HK-2 (cell line): Measurements from ENCODE around the gene KCTD7.
"Not testable (repeated sequence)": the region's sequence is repeated elsewhere in the genome, so short reads cannot be mapped to it uniquely, and the experiment has no call there.

Experiments used
- DNase-seq: peaks from one replicate; pipeline ENCODE4 v3.0.0-alpha.2; 2018; ENCODE audit not compliant: unreplicated experiment

Gene KCTD7

GRCh38 chr7:66682350-66683093, 53.8 kb downstream of the KCTD7 start:
- peak; percentile 53 for DNase-seq

- DNase-seq: not testable (repeated sequence)
These were observed 54.6 kb downstream of the KCTD7 start for GRCh38 chr7:66683094-66683769.

- DNase-seq: no peak
These were observed 55.1 kb downstream of the KCTD7 start for GRCh38 chr7:66683770-66684123.

GRCh38 chr7:66685663-66686062, 57.0 kb downstream of the KCTD7 start:
- DNase-seq: not testable (repeated sequence)

- DNase-seq: no peak
These were observed 58.5 kb downstream of the KCTD7 start for GRCh38 chr7:66687186-66687585.

- not testable (repeated sequence) for DNase-seq
These were observed 59.0 kb downstream of the KCTD7 start for GRCh38 chr7:66687672-66688071.

GRCh38 chr7:66689081-66689480, 60.4 kb downstream of the KCTD7 start:
- DNase-seq: no peak

GRCh38 chr7:66693331-66693730, 64.7 kb downstream of the KCTD7 start:
- no peak for DNase-seq
